Amniotic stem cell (primary cell): ENCODE data around the gene HSH2D.
"Not testable (repeated sequence)": the region's sequence is repeated elsewhere in the genome, so short reads cannot be mapped to it uniquely, and the experiment has no call there.

Experiments
- DNase-seq: peaks from one replicate; lab custom pipeline; 2025; lab: John Stamatoyannopoulos, UW

HSH2D gene

GRCh38 chr19:16119075-16119857 lies 24.2 kb upstream of the HSH2D start:
- DNase-seq, result not testable (repeated sequence)

DNA sequence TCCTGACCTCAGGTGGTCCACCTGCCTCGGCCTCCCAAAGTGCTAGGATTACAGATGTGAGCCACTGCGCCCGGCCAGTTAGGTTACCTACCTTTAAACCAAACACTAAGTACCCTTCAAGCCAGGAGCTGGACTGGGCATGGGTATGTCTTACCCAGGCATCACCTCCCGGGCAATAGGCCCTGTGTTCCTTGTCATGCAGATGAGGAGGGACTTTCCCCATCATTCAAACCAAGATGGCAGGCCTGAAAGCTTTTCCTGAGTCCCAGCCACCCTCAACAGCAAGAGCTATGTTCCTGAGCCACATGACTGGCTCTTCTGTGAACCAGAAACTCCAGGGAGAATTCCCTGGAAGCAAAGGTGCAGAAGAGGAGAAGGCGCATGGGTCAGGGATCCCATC lies 22.3 kb upstream of the HSH2D start:
- DNase-seq, result no peak

GRCh38 chr19:16121967-16122366 lies 21.5 kb upstream of the HSH2D start:
- DNase-seq, result no peak

DNA sequence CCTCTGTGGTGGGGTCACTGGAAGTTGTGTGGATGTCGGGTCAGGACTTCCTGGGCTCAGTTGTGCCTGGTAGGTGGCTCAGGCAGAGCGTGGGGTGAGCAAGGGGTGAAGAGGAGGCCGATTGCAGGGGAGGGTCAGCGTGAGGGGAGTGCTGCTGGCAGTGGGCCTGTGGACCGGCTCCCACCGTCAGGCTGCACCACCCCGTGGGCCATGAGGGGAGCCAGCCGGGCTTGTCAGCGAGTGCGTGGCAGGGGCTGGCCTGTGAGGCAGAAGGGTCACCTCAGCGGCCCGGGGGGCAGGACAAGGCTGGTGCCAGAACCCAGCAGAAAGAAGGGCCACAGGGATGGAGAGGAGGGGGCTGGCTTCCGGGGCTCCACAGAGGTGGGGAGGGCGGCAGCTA lies 18.5 kb upstream of the HSH2D start:
- DNase-seq, result no peak

DNA sequence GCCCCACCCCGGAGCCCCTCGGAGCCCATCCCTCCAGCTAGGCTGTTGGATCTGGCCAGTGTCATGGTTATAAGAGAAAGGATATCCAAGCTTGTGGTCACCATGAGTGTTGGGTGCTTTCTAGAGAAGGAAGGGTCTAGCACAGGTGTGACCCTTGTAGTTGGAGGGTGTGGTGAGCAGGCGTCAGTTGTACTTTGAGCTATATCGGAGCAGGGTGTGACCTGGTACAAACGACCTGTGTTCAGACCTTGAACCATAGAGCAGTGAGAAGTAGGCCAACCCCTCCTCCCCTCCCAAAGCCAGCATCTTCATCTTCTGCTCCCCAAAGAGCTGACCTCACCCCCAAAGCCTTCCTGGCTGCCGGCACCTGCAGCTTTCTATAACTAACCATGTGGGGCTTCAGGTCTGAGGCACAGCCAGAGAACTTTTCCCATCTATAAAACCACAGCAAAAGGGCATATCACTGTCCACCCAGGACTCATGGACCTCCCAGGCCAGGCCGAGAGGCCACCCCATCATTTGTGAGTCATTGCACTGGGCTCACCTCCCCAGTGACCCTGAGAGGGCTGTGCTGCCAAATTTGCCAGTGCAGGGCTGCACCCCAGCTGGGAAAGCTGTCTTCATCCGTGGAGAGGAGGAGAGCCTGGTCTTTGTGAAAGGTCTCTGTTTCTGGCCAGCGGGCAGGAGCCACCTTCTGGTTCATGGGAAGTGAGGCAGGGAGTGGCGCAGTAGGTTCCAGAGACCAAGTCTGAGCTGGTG lies 17.6 kb upstream of the HSH2D start:
- no peak for DNase-seq

GRCh38 chr19:16127080-16127479 lies 16.4 kb upstream of the HSH2D start:
- no peak for DNase-seq

GRCh38 chr19:16127776-16128371 lies 15.6 kb upstream of the HSH2D start:
- DNase-seq, result no peak

- no peak for DNase-seq
These were observed 11.8 kb upstream of the HSH2D start for GRCh38 chr19:16131648-16132047.

GRCh38 chr19:16133818-16134217 lies 9.7 kb upstream of the HSH2D start:
- no peak for DNase-seq

GRCh38 chr19:16134510-16134909 lies 9.0 kb upstream of the HSH2D start:
- DNase-seq, result no peak

- DNase-seq, result no peak
These were observed 7.9 kb upstream of the HSH2D start for GRCh38 chr19:16135430-16136127.

GRCh38 chr19:16136185-16136999 lies 7.1 kb upstream of the HSH2D start:
- no peak for DNase-seq

GRCh38 chr19:16139752-16140151 lies 3.7 kb upstream of the HSH2D start:
- DNase-seq, result no peak

- no peak for DNase-seq
These were observed 2.4 kb upstream of the HSH2D start for GRCh38 chr19:16141043-16141442.

- DNase-seq, result no peak
These were observed 1.4 kb upstream of the HSH2D start for GRCh38 chr19:16142032-16142580.

- no peak for DNase-seq
These were observed 714 bp downstream of the HSH2D start for GRCh38 chr19:16144216-16144581.

DNA sequence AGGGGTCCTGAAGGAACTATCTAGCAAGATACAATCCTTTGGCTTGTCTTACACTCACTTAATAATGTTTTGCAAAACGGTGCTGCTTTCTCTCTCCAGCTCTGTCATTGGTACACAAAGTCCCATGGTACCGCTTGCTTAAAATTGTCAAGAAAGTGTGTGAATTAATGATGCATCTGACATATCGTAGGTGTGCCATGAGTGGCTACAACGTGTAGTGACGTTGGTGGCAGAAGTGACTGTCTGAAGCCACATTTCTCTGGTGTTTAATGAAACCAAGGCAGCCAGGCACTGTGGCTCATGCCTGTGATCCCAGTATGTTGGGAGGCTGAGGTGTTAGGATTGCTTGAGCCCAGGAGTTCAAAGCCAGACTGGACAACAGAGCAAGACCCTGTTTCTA lies 2.6 kb downstream of the HSH2D start:
- DNase-seq, result no peak

- no peak for DNase-seq
These were observed 5.2 kb downstream of the HSH2D start for GRCh38 chr19:16148443-16149229.

- no peak for DNase-seq
These were observed 10.3 kb downstream of the HSH2D start for GRCh38 chr19:16153582-16154336.

- no peak for DNase-seq
These were observed 11.1 kb downstream of the HSH2D start for GRCh38 chr19:16154557-16154956.
